GM21737 (cell line): ENCODE data around the gene TRIM40.

Experiments
- ATAC-seq: cut with Tn5 transposase; IDR thresholded peaks from one replicate; pipeline ENCODE4 v1.9.1; 2021; ENCODE audit warnings: mild to moderate bottlenecking, moderate library complexity; ENCODE audit not compliant: unreplicated experiment

Gene TRIM40, protein sequence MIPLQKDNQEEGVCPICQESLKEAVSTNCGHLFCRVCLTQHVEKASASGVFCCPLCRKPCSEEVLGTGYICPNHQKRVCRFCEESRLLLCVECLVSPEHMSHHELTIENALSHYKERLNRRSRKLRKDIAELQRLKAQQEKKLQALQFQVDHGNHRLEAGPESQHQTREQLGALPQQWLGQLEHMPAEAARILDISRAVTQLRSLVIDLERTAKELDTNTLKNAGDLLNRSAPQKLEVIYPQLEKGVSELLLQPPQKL

DNA sequence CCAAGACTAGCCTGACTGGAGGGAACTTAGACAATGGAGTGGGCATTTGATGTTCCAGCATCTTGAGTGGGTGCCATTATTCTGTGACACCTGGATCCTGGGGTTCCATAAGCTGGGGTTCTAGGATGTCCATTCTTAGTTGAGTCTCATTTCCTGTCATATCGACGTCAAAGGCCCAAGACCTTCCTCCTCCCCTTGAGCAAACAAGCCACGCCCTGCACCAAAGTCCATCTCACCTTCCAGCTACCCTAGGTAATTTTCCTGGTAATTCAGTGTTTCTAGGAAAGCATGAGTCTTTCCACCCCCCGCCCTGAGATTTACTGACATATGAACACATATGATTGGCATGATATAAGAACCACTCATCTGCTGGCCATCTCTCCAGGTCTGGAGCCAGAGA, at the start of gene TRIM40:
TSS of gene TRIM40 (plus strand) at position 384 of the 400 bp plus-strand sequence. CDS start 897 bp downstream, outside the sequence.
- ATAC-seq = no peak

DNA sequence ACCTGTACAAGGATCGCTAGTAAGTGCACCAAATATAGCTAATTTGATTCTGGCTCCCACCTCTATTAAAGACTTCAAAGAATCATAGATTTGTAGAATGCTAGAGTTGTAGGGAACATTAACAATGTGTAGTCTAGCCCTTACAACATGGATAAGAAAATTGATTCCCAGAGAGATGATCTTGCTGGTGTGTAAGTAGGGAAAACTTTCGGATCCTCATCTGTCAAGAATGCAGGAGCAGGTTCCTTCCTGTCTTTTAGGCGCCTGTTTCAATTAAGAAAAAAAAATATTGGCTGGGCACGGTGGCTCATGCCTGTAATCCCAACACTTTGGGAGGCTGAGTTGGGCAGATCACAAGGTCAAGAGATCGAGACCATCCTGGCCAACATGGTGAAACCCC, 48.1 kb upstream of the TRIM40 start:
- ATAC-seq = no peak

GRCh38 chr6:30091577-30092381, 44.2 kb upstream of the TRIM40 start:
- no peak for ATAC-seq

- ATAC-seq = no peak
Observed at GRCh38 chr6:30092852-30093543, 42.9 kb upstream of the TRIM40 start.

- ATAC-seq = no peak
Observed at GRCh38 chr6:30093951-30094661, 41.8 kb upstream of the TRIM40 start.

GRCh38 chr6:30096829-30097228, 39.1 kb upstream of the TRIM40 start:
- ATAC-seq = no peak

DNA sequence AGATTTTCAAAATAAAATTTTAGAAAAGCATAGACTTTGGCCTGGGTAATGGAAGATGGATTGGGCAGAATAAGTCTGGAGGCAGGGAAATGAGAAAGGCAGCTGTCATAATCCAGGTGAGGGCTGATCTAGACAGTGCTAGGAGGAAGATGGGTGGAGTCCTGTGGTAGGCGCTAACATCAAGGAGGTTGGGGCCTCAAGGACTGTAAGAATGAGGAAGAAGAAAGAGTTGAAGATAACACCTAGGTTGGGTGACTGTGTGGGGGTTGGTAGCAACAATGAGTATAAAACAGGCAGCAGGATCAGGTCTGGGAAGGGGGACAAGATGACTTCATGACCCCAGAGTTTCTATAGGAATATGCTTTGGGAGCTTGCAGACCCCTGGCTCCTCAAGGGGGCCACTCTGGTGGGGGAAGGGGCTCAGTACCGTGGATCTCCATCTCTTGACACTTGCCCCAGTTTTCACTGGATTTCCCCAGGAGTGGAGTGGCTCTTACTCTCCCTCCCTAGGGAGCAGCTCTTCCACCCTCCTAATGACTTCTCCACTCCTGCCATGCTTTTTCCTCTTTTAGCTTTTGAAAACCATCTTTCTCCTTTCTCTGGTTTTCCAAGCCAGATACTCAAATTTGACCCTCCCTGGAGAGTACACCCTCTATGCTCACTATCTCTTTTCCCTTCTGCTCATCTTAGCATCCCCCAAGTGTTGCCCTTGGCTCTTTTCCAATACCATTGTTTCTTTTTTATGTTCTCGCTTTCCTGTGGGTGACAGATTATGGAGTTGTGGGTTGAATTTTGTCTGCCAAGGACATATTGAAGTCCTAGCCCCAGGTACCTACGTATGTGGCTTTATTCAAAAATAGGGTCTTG, 37.8 kb upstream of the TRIM40 start:
- ATAC-seq = no peak

GRCh38 chr6:30100154-30100553, 35.8 kb upstream of the TRIM40 start:
- ATAC-seq = no peak

- ATAC-seq = no peak
Observed at GRCh38 chr6:30100585-30101443, 35.1 kb upstream of the TRIM40 start.

GRCh38 chr6:30101444-30102413, 34.2 kb upstream of the TRIM40 start:
- ATAC-seq = peak; percentile 68

- ATAC-seq = no peak
Observed at GRCh38 chr6:30102414-30102969, 33.4 kb upstream of the TRIM40 start.

DNA sequence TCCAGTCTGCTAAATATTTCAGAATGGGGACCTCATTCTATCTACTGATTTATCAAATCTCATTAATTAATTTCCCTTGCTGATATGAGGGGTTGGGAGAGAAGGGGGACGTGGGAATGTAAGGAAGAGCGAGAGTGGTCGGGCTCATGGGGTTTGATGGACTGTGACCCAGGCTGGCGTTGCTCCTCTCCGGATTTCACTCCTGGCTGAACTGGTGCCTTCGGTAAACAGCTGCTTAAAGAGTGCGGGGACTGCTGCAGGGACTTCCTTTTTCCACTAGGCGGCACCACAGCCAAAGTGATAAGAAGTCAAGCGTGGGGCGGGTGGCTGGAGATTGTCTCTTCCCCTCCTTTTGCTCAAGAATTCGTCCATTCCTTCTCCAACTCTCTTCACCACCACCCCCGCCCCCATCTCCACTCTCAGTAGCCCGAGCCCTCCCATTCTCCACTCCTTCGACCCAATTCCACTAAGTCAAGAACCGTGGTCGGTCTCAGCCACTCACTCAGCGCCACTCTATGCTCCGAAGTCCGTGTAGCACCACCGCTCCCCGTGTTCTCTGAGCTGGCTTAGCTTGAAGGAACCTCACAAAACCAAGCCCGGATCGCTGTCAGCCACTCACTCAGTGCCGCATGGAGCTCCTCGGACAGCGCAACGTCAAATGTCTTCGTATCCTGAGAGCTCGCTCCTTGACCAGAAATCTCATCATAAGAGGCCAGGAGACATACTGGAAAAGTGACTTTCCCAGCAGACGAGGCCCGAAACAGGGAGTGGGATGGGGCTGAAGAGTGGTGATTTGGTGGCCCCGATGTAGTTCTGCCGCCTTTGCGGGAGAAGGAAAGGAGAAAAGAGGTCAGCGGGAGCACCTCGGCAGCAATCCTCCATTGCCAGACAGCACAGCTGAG, 32.7 kb upstream of the TRIM40 start:
- ATAC-seq = no peak

DNA sequence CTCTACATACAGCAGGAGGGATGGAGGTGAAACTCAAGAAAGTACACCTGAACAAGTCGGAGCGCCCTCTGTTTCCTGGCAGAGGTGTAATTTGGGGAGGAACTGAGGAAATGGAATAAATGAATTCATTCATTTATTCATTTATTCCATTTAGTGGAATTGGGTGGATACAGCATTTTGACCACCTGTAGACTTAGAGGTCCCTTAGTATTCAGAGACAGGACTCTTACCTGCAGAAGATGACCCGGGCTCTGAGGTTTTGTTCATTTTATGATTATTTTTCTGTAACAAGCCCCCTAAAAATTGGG, 32.1 kb upstream of the TRIM40 start:
- no peak for ATAC-seq

DNA sequence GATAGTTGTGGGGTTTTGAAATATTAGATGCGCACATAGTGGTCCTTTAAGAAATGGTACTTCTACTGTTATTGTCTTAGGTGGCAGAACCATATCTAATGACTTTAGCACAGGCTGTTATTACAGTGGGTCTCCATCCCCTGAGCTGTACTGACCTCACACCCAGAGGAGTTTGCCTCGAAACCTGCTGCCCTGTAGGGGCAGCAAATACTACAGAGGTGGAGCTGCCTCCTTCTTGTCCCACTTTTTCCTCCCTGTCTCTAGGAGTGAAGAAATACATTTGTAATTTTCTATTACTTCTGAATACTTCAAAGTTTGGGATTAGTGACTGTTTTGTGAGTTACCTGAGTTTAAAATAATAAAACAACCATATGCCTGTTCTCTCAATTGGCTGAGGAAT, 31.3 kb upstream of the TRIM40 start:
- ATAC-seq = no peak

GRCh38 chr6:30111266-30111856, 24.6 kb upstream of the TRIM40 start:
- no peak for ATAC-seq

DNA sequence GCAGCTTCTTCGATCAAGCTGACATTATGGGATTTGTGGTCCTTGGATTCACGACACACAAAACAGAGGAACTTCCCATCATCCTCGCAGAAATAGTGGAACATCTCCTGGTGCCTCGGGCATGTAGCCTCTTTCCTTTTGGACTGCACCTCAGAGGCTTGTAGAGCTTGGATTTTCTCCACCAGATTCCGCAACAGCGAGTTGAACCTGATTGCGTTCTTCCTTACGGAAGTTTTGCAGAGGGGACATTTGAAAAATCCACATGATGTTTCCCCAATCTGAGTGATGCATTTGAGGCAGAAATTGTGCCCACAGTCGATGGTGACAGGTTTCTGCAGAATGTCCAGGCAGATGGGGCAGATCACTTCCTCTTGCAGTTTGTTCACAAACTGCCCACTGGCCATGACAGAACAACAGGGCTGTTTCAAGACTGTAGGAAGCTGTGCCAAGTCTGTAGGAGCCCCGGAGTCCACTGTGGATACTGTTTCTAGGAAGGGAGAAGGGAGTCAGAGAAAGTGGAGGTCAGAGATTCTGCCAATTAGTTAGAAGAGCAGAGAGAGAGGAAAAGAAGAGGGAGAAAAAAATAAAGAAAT, 23.4 kb upstream of the TRIM40 start:
- no peak for ATAC-seq
